Osteocyte (in vitro differentiated cells): ENCODE data around the gene LIPG. TPM values are rescaled to one million over a fixed set of nuclear protein-coding genes. Genes with fewer than 3 reads are reported as not detected.
"Not testable (repeated sequence)": the region's sequence is repeated elsewhere in the genome, so short reads cannot be mapped to it uniquely, and the experiment has no call there.

Source experiments
- DNase-seq: peaks from one replicate; pipeline ENCODE4 v3.0.0; 2021; ENCODE audit warnings: mixed read lengths; ENCODE audit not compliant: unreplicated experiment; ENCODE audit errors: extremely low spot score
- H3K27ac Mint-ChIP-seq: one replicate; pipeline ENCODE4 v1.8.0; 2021; ENCODE audit warnings: mild to moderate bottlenecking, mixed read lengths; ENCODE audit not compliant: unreplicated experiment
- H3K27me3 Mint-ChIP-seq: one replicate; pipeline ENCODE4 v1.8.0; 2021; ENCODE audit warnings: mixed read lengths; ENCODE audit not compliant: unreplicated experiment
- H3K36me3 Mint-ChIP-seq: one replicate; pipeline ENCODE4 v1.8.0; 2021; ENCODE audit warnings: mixed read lengths; ENCODE audit not compliant: unreplicated experiment
- H3K4me1 Mint-ChIP-seq: one replicate; pipeline ENCODE4 v1.8.0; 2021; ENCODE audit warnings: mixed read lengths; ENCODE audit not compliant: unreplicated experiment
- H3K4me3 Mint-ChIP-seq: one replicate; pipeline ENCODE4 v1.8.0; 2021; ENCODE audit warnings: mild to moderate bottlenecking, moderate library complexity, mixed read lengths; ENCODE audit not compliant: unreplicated experiment
- H3K9me3 Mint-ChIP-seq: one replicate; pipeline ENCODE4 v1.8.0; 2021; ENCODE audit warnings: mixed read lengths; ENCODE audit not compliant: unreplicated experiment
- CTCF ChIP-seq: fragments of 200-600 bp; sonication (generic); IDR thresholded peaks from 2 replicates; pipeline ENCODE4 v1.5.0; 2021; ENCODE audit warnings: antibody characterized with exemption, mild to moderate bottlenecking, moderate library complexity
- total RNA-seq: library from RNA; stranded (reverse); gene quantifications from 2 replicates; pipeline ENCODE4 v1.2.1, GENCODE V29; 2021

LIPG gene
- total RNA-seq, 1 donor from 2014 or later, result not detected

- Mint-ChIP-seq H3K4me3 (no peak overlapping the region), H3K9me3 (no peaks in the 10 kb centered on the region), H3K27ac (no peak overlapping the region), H3K36me3 (no peaks in the 10 kb centered on the region), H3K4me1 (peaks cover 4% of the 10 kb centered on the region), H3K27me3 (peaks cover 5% of the 10 kb centered on the region)
- no peak for DNase-seq
- no peak for TF ChIP-seq CTCF
Observed at GRCh38 chr18:49519101-49519971, 42.5 kb upstream of the LIPG start.

- Mint-ChIP-seq H3K9me3 (no peaks in the 10 kb centered on the region), H3K4me3 (no peak overlapping the region), H3K4me1 (peaks cover 4% of the 10 kb centered on the region), H3K27me3 (peaks cover 8% of the 10 kb centered on the region), H3K27ac (no peak overlapping the region), H3K36me3 (no peaks in the 10 kb centered on the region)
- no peak for DNase-seq
- TF ChIP-seq CTCF, result no peak
Observed at GRCh38 chr18:49520661-49521145, 41.2 kb upstream of the LIPG start.

GRCh38 chr18:49521216-49521835, 40.5 kb upstream of the LIPG start:
- Mint-ChIP-seq H3K9me3 (no peaks in the 10 kb centered on the region), H3K27me3 (peaks cover 8% of the 10 kb centered on the region), H3K4me3 (no peak overlapping the region), H3K4me1 (peaks cover 4% of the 10 kb centered on the region), H3K36me3 (no peaks in the 10 kb centered on the region), H3K27ac (no peak overlapping the region)
- DNase-seq, result no peak
- no peak for TF ChIP-seq CTCF

- peaks cover 17% of the 10 kb centered on the region for H3K27me3 Mint-ChIP-seq
- H3K27ac Mint-ChIP-seq, DNase-seq, H3K4me1 Mint-ChIP-seq, H3K36me3 Mint-ChIP-seq, H3K9me3 Mint-ChIP-seq, H3K4me3 Mint-ChIP-seq: not testable (repeated sequence)
Observed at GRCh38 chr18:49523580-49524093, 38.2 kb upstream of the LIPG start.

GRCh38 chr18:49524349-49524748, 37.5 kb upstream of the LIPG start:
- no peaks in the 10 kb centered on the region for H3K36me3 Mint-ChIP-seq
- H3K27me3 Mint-ChIP-seq, result peaks cover 20% of the 10 kb centered on the region
- no peak for DNase-seq
- no peaks in the 10 kb centered on the region for H3K9me3 Mint-ChIP-seq
- no peak overlapping the region for H3K4me3 Mint-ChIP-seq
- peaks cover 4% of the 10 kb centered on the region for H3K4me1 Mint-ChIP-seq
- no peak for TF ChIP-seq CTCF
- no peak overlapping the region for H3K27ac Mint-ChIP-seq
